Bronchial epithelial cell (primary cell): ENCODE results near the gene NIM1K. TPM values are rescaled to one million over a fixed set of nuclear protein-coding genes. Genes with fewer than 3 reads are reported as not detected.

Experiments used
- DNase-seq: peaks from one replicate; pipeline ENCODE4 v3.0.0-alpha.2; 2010; ENCODE audit warnings: low read depth
- FAIRE-seq: peaks from 2 replicates; lab custom pipeline; 2011; peaks lifted over from hg19 to GRCh38; lab: Jason Lieb, UNC
- H3K27me3 ChIP-seq: 2 replicates; pipeline ENCODE4 v1.5.1; 2011; ENCODE audit warnings: low read length; ENCODE audit not compliant: control insufficient read depth, insufficient read depth
- H3K36me3 ChIP-seq: 2 replicates; pipeline ENCODE4 v1.5.1; 2011; ENCODE audit warnings: low read length; ENCODE audit not compliant: control insufficient read depth, insufficient read depth
- H3K4me3 ChIP-seq: 2 replicates; pipeline ENCODE4 v1.5.1; 2011; ENCODE audit warnings: mild to moderate bottlenecking, low read depth, low read length, control low read depth
- total RNA-seq: library from RNA; depleted of rRNA; stranded (reverse); fragments of >200 nt; gene quantifications from 2 replicates; pipeline ENCODE4 v1.2.1, GENCODE V29; 2014
- TF ChIP-seq, protein P1 (sequence below): IDR thresholded peaks from 2 replicates; pipeline ENCODE4 v1.5.1; 2011; ENCODE audit warnings: mild to moderate bottlenecking, moderate library complexity, low read length, control low read depth, inconsistent platforms; ENCODE audit not compliant: insufficient read depth, severe bottlenecking

Gene NIM1K
- total RNA-seq, 1 donor from 2014 or later = not detected

DNA sequence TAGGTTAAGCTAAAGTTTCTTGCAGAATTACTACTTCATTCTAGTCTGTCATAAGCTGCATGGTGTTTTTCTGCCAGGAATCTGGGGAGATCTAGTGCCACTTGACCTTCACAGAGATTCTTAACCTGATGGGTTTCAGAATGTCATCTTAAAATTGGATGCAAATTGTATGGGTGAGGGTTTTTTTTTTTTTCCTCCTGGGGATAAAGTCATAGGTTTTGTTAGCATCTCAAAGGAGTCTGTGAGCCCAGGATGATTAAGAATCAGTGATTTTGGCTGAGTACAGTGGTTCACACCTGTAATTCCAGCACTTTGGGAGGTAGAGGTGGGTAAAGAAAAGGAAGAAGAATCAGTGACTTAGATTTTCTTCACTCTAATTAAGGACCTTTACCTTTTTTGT is 51.2 kb downstream of the NIM1K start:
- DNase-seq (no peak), FAIRE-seq (no peak)
- no peak overlapping the region for H3K4me3 ChIP-seq
- H3K27me3 ChIP-seq = peaks cover 2% of the 10 kb centered on the region
- TF ChIP-seq, protein P1, sequence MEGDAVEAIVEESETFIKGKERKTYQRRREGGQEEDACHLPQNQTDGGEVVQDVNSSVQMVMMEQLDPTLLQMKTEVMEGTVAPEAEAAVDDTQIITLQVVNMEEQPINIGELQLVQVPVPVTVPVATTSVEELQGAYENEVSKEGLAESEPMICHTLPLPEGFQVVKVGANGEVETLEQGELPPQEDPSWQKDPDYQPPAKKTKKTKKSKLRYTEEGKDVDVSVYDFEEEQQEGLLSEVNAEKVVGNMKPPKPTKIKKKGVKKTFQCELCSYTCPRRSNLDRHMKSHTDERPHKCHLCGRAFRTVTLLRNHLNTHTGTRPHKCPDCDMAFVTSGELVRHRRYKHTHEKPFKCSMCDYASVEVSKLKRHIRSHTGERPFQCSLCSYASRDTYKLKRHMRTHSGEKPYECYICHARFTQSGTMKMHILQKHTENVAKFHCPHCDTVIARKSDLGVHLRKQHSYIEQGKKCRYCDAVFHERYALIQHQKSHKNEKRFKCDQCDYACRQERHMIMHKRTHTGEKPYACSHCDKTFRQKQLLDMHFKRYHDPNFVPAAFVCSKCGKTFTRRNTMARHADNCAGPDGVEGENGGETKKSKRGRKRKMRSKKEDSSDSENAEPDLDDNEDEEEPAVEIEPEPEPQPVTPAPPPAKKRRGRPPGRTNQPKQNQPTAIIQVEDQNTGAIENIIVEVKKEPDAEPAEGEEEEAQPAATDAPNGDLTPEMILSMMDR = no peak
- no peaks in the 10 kb centered on the region for H3K36me3 ChIP-seq

- FAIRE-seq (no peak), DNase-seq (no peak)
- peaks cover 2% of the 10 kb centered on the region for H3K27me3 ChIP-seq
- H3K4me3 ChIP-seq = no peak overlapping the region
- H3K36me3 ChIP-seq = no peaks in the 10 kb centered on the region
- TF ChIP-seq, protein P1 = no peak
Measured at GRCh38 chr5:43244823-43245565, 53.0 kb downstream of the NIM1K start.

DNA sequence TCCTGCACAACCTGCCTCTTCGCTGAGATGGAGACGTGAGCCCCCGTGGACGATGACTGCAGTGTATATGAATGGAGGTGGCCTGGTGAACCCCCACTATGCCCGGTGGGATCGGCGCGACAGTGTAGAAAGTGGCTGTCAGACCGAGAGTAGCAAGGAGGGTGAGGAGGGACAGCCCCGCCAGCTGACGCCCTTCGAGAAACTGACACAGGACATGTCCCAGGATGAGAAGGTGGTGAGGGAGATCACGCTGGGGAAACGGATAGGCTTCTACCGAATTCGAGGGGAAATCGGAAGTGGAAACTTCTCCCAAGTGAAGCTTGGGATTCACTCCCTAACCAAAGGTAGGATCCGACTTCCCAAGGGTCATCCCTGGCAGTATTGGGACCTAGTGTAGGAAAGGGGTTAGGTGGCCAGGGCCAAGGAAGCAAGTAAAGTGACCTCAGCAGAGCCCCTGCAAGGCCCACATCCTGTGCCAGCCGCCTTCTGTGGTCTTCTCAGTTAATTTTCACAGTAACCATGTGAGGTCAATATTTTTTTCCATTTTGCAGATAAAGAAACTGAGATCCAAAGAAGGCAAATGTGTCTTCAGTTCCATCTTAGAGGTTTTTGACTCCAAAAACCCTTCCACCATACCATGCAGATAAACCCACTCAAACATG is 53.8 kb downstream of the NIM1K start:
- TF ChIP-seq, protein P1 = no peak
- H3K27me3 ChIP-seq = peaks cover 2% of the 10 kb centered on the region
- FAIRE-seq (no peak), DNase-seq (no peak)
- no peaks in the 10 kb centered on the region for H3K36me3 ChIP-seq
- H3K4me3 ChIP-seq = no peak overlapping the region

DNA sequence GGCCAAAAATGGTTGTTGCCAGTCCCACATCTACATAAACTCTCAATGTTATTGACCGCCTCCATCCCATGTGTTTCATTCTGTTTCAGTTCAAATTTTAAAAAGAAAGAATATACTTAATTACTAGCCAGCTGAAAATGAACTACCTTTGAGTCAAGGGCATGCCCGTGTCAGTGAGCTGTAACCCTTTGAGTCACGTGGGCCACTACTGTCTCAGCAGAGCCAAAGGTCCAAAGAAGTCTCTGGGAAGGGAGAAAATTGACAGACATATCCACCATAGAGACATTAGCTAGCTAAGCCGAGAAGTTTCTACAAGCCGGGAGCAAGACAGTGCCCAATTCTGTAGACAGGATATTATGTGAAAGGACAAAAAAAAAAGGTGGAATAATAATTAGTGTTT is 59.7 kb downstream of the NIM1K start:
- no peak overlapping the region for H3K4me3 ChIP-seq
- TF ChIP-seq, protein P1 = no peak
- H3K27me3 ChIP-seq = no peaks in the 10 kb centered on the region
- FAIRE-seq (no peak), DNase-seq (no peak)
- H3K36me3 ChIP-seq = no peaks in the 10 kb centered on the region

- Histone ChIP-seq H3K36me3 (no peaks in the 10 kb centered on the region), H3K27me3 (no peaks in the 10 kb centered on the region), H3K4me3 (no peak overlapping the region)
- TF ChIP-seq, protein P1 = no peak
- FAIRE-seq (no peak), DNase-seq (no peak)
Measured at GRCh38 chr5:43255704-43256103, 63.7 kb downstream of the NIM1K start.
